DMS 273 (cell line): ENCODE measurements around the gene SIM1.

Source experiments
- DNase-seq: peaks from one replicate; lab custom pipeline; 2025; ENCODE audit not compliant: unreplicated experiment; lab: John Stamatoyannopoulos, UW

SIM1 gene

GRCh38 chr6:100464903-100465700 is at the start of gene SIM1:
TSS of gene SIM1 (minus strand) at chr6:100464921. CDS start at chr6:100463468, 1,453 bp downstream.
- peak; percentile 87 for DNase-seq

- DNase-seq: no peak
Measured at GRCh38 chr6:100512203-100512862, 47.6 kb upstream of the SIM1 start.

- DNase-seq: no peak
Measured at GRCh38 chr6:100509101-100509500, 44.4 kb upstream of the SIM1 start.

- no peak for DNase-seq
Measured at GRCh38 chr6:100506651-100507050, 41.9 kb upstream of the SIM1 start.

GRCh38 chr6:100504786-100505737 is 40.3 kb upstream of the SIM1 start:
- DNase-seq: no peak

GRCh38 chr6:100503043-100503705 is 38.5 kb upstream of the SIM1 start:
- DNase-seq: no peak

GRCh38 chr6:100493206-100493888 is 28.6 kb upstream of the SIM1 start:
- DNase-seq: no peak

GRCh38 chr6:100491952-100492670 is 27.4 kb upstream of the SIM1 start:
- no peak for DNase-seq

- no peak for DNase-seq
Measured at GRCh38 chr6:100490065-100490464, 25.3 kb upstream of the SIM1 start.

- DNase-seq: no peak
Measured at GRCh38 chr6:100488244-100488643, 23.5 kb upstream of the SIM1 start.

- no peak for DNase-seq
Measured at GRCh38 chr6:100487638-100488037, 22.9 kb upstream of the SIM1 start.

GRCh38 chr6:100485268-100485667 is 20.5 kb upstream of the SIM1 start:
- DNase-seq: no peak

- DNase-seq: no peak
Measured at GRCh38 chr6:100484474-100484873, 19.8 kb upstream of the SIM1 start.

GRCh38 chr6:100482698-100483097 is 18.0 kb upstream of the SIM1 start:
- no peak for DNase-seq

- peak; percentile 65 for DNase-seq
Measured at GRCh38 chr6:100479179-100480035, 14.7 kb upstream of the SIM1 start.

- no peak for DNase-seq
Measured at GRCh38 chr6:100475554-100476320, 11.0 kb upstream of the SIM1 start.

GRCh38 chr6:100473182-100473581 is 8.5 kb upstream of the SIM1 start:
- no peak for DNase-seq

- peak; percentile 6 for DNase-seq
Measured at GRCh38 chr6:100472674-100473073, 8.0 kb upstream of the SIM1 start.
